Panc1 (cell line): Measurements from ENCODE around the gene ANKRD34A. TPM values are rescaled to one million over a fixed set of nuclear protein-coding genes. Genes with fewer than 3 reads are reported as not detected.

Experiments used
- ATAC-seq: fragments of 200-7000 bp; cut with Tn5 transposase; 2 replicates; pipeline ENCODE4 v1.9.1; 2020; ENCODE audit warnings: mild to moderate bottlenecking, moderate library complexity
- BruUV-seq: library from RNA; stranded (reverse); fragments of 400-500 nt; replicated peaks from 2 replicates; lab custom pipeline; 2021; lab: Mats Ljungman, UMichigan
- CTCF ChIA-PET: fragments of 300-600 bp; sonication (Branson Sonifier 250); formaldehyde crosslinking; loops from one replicate; lab custom pipeline; 2022; ENCODE audit warnings: antibody characterized with exemption; lab: Charles Lee
- POLR2A ChIA-PET: fragments of 300-600 bp; sonication (Branson Sonifier 250); formaldehyde crosslinking; loops from one replicate; lab custom pipeline; 2022; ENCODE audit warnings: antibody characterized with exemption; lab: Charles Lee
- DNase-seq: peaks from one replicate; pipeline ENCODE4 v3.0.0-alpha.2; 2010; ENCODE audit warnings: low read depth, low spot score
- H3K27ac ChIP-seq: 2 replicates; pipeline ENCODE4 v1.5.1; 2011; ENCODE audit warnings: mild to moderate bottlenecking, low read length, inconsistent platforms
- H3K27me3 ChIP-seq: fragments of 200-500 bp; sonication (Bioruptor generic); 2 replicates; pipeline ENCODE4 v1.6.0; 2014; ENCODE audit warnings: low read length, inconsistent platforms; ENCODE audit not compliant: control insufficient read depth, insufficient read depth
- H3K36me3 ChIP-seq: fragments of 200-500 bp; sonication (Bioruptor generic); 2 replicates; pipeline ENCODE4 v1.5.1; 2014; ENCODE audit warnings: inconsistent platforms, mild to moderate bottlenecking, low read length, moderate library complexity; ENCODE audit not compliant: control insufficient read depth, insufficient read depth
- H3K4me1 ChIP-seq: 2 replicates; pipeline ENCODE4 v1.5.1; 2011; ENCODE audit warnings: inconsistent platforms, mild to moderate bottlenecking, low read length, moderate library complexity; ENCODE audit not compliant: control insufficient read depth, insufficient read depth
- H3K4me3 ChIP-seq, 2 experiments: 2 replicates each; pipeline ENCODE4 v1.5.1; 2011 to 2012; ENCODE audit warnings: low read depth in 2 of 2, low read length in 2 of 2, mild to moderate bottlenecking in 2 of 2, inconsistent platforms in 1 of 2, moderate library complexity in 1 of 2
- H3K9me3 ChIP-seq: fragments of 200-500 bp; sonication (Bioruptor generic); 2 replicates; pipeline ENCODE4 v1.5.1; 2014; ENCODE audit warnings: low read depth, mild to moderate bottlenecking, inconsistent platforms, low read length, moderate library complexity; ENCODE audit not compliant: control insufficient read depth, insufficient read depth
- POLR2AphosphoS5 ChIP-seq: IDR thresholded peaks from 2 replicates; pipeline ENCODE4 v1.6.1; 2012; ENCODE audit warnings: mild to moderate bottlenecking, low read depth, low read length, moderate library complexity
- SIN3A ChIP-seq: IDR thresholded peaks from 2 replicates; pipeline ENCODE4 v1.6.1; 2012; ENCODE audit warnings: low read depth, mild to moderate bottlenecking, low read length, moderate library complexity, borderline replicate concordance; ENCODE audit not compliant: insufficient read depth
- TCF7L2 ChIP-seq: IDR thresholded peaks from 2 replicates; pipeline ENCODE4 v1.6.1; 2011; ENCODE audit warnings: mild to moderate bottlenecking, low read depth, low read length, inconsistent platforms
- in situ Hi-C: cut with HindIII; loops from 2 replicates; pipeline ENCODE4 v1.10.0; 2016; ENCODE audit warnings: low sequenced_read_pairs, low pct_unique_long_range_greater_than_20kb
- intact Hi-C: fragments of 100-400 bp; cut with micrococcal nuclease; formaldehyde crosslinking; loops from one replicate; pipeline ENCODE4 v1.10.0; 2022; ENCODE audit not compliant: unreplicated experiment
- total RNA-seq: library from RNA; stranded (reverse); gene quantifications from one replicate; pipeline ENCODE4 v1.2.1, GENCODE V29; 2021; ENCODE audit not compliant: unreplicated experiment
- TF ChIP-seq, protein P1 (sequence below), 2 experiments: IDR thresholded peaks; 2 replicates each; pipeline ENCODE4 v1.6.1; 2011 to 2012; ENCODE audit warnings: low read depth in 2 of 2, control low read depth in 1 of 2, low read length in 1 of 2, mild to moderate bottlenecking in 1 of 2, moderate library complexity in 1 of 2; ENCODE audit not compliant: insufficient read depth in 1 of 2
- TF ChIP-seq, protein P2 (sequence below): fragments of 450-650 bp; IDR thresholded peaks from 2 replicates; pipeline ENCODE4 v1.5.1; 2017; ENCODE audit warnings: mild to moderate bottlenecking

Gene ANKRD34A
- total RNA-seq, 1 experiment from 2014 or later, result 1.4 TPM

DNA sequence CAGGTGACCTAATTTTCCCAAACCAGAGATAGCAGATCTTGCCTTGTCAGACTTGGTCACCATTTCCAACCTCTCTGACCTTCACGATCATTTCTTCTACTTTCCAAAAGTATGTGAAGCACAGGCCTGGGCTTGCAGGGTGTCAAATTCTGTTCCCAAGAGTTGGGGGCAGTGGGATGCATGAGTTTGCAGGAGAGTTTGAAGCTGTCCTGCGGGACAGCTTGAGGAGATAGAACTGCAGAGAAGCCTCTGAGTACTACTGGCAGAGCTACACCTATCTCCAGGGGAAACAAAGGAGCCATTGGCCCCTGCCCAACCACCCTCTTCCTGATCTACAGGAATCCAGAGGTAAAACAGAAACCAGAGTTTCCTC, 20.7 kb upstream of the ANKRD34A start:
- Histone ChIP-seq H3K4me1 (no peaks in the 10 kb centered on the region), H3K36me3 (no peaks in the 10 kb centered on the region), H3K9me3 (no peaks in the 10 kb centered on the region), H3K27me3 (no peaks in the 10 kb centered on the region), H3K27ac (no peak overlapping the region; the same call in 1 of the 2 replicates), H3K4me3 (no peak overlapping the region)
- ChIA-PET CTCF (no interaction called here), POLR2A (no interaction called here)
- no peak for ATAC-seq
- intact Hi-C loops, result no loop called here
- BruUV-seq, result no TSS peak
- no peak for DNase-seq
- TF ChIP-seq, protein P1, sequence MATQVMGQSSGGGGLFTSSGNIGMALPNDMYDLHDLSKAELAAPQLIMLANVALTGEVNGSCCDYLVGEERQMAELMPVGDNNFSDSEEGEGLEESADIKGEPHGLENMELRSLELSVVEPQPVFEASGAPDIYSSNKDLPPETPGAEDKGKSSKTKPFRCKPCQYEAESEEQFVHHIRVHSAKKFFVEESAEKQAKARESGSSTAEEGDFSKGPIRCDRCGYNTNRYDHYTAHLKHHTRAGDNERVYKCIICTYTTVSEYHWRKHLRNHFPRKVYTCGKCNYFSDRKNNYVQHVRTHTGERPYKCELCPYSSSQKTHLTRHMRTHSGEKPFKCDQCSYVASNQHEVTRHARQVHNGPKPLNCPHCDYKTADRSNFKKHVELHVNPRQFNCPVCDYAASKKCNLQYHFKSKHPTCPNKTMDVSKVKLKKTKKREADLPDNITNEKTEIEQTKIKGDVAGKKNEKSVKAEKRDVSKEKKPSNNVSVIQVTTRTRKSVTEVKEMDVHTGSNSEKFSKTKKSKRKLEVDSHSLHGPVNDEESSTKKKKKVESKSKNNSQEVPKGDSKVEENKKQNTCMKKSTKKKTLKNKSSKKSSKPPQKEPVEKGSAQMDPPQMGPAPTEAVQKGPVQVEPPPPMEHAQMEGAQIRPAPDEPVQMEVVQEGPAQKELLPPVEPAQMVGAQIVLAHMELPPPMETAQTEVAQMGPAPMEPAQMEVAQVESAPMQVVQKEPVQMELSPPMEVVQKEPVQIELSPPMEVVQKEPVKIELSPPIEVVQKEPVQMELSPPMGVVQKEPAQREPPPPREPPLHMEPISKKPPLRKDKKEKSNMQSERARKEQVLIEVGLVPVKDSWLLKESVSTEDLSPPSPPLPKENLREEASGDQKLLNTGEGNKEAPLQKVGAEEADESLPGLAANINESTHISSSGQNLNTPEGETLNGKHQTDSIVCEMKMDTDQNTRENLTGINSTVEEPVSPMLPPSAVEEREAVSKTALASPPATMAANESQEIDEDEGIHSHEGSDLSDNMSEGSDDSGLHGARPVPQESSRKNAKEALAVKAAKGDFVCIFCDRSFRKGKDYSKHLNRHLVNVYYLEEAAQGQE (IDR thresholded peaks at IDR 0.05; ENCODE audit: insufficient read depth in 1 of 2, low read depth in 2 of 2, low read length in 1 of 2), result no peak
- TF ChIP-seq TCF7L2, result no peak
- TF ChIP-seq POLR2AphosphoS5, result no peak
- TF ChIP-seq, protein P2, sequence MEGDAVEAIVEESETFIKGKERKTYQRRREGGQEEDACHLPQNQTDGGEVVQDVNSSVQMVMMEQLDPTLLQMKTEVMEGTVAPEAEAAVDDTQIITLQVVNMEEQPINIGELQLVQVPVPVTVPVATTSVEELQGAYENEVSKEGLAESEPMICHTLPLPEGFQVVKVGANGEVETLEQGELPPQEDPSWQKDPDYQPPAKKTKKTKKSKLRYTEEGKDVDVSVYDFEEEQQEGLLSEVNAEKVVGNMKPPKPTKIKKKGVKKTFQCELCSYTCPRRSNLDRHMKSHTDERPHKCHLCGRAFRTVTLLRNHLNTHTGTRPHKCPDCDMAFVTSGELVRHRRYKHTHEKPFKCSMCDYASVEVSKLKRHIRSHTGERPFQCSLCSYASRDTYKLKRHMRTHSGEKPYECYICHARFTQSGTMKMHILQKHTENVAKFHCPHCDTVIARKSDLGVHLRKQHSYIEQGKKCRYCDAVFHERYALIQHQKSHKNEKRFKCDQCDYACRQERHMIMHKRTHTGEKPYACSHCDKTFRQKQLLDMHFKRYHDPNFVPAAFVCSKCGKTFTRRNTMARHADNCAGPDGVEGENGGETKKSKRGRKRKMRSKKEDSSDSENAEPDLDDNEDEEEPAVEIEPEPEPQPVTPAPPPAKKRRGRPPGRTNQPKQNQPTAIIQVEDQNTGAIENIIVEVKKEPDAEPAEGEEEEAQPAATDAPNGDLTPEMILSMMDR, result no peak
- no peak for TF ChIP-seq SIN3A
- in situ Hi-C loops, result no loop called here

DNA sequence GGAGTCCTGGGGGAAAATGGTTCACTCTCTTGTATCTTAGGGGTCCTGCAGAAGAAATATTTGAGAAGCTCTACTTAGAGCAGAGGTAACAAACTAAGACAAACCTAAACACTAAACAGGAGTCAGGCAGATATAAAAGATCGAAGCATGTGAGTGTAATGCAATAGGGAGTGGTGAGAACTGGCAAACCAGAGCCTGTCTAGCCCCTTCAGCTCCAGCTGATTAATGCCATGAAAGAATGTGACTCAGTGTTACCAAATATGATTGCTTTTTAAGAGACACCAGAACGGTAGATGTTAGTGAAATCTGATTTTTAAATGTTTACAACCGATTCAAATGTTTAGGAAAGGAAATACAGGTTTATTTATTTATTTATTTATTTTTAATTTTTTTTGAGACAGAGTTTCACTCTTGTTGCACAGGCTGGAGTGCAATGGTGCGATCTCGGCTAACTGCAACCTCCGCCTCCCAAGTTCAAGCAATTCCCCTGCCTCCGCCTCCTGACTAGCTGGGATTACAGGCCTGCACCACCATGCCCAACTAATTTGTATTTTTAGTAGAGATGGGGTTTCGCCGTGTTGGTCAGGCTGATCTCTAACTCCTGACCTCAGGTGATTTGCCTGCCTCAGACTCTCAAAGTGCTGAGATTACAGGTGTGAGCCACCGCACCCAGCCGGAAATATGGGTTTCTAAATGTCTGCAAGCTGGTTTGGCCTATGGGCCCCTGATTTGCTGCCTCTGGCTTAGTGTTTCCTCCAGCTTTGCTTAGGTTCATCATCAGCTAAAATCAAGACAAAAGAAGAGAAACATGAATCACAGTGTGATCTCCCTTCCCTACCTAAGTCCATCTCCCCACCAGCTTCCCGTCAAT, 19.8 kb upstream of the ANKRD34A start:
- TF ChIP-seq, protein P1 (IDR thresholded peaks at IDR 0.05; ENCODE audit: insufficient read depth in 1 of 2, low read depth in 2 of 2, low read length in 1 of 2), result no peak
- TF ChIP-seq POLR2AphosphoS5 (no peak), TCF7L2 (no peak), SIN3A (no peak)
- TF ChIP-seq, protein P2, result no peak
- DNase-seq, result no peak
- H3K4me1 ChIP-seq, result no peaks in the 10 kb centered on the region
- intact Hi-C loops (no loop called here), in situ Hi-C loops (no loop called here)
- H3K4me3 ChIP-seq, result no peak overlapping the region
- CTCF ChIA-PET, result interaction anchor here (0.6 kb wide), 1 partner anchor 75 kb away, joined by 5 read pairs; no protein-coding TSS in a partner anchor
- no peaks in the 10 kb centered on the region for H3K27me3 ChIP-seq
- no peaks in the 10 kb centered on the region for H3K9me3 ChIP-seq
- H3K27ac ChIP-seq, result no peak overlapping the region
- BruUV-seq, result no TSS peak
- POLR2A ChIA-PET, result no interaction called here
- no peaks in the 10 kb centered on the region for H3K36me3 ChIP-seq
- no peak for ATAC-seq
